ENCODE results near the gene DPP10. TPM values are rescaled to one million over a fixed set of nuclear protein-coding genes. Genes with fewer than 3 reads are reported as not detected.

DPP10 gene
- total and polyA plus RNA-seq, 8 donors, result 0.68 to 8.2 (median 4.7) TPM

DNA sequence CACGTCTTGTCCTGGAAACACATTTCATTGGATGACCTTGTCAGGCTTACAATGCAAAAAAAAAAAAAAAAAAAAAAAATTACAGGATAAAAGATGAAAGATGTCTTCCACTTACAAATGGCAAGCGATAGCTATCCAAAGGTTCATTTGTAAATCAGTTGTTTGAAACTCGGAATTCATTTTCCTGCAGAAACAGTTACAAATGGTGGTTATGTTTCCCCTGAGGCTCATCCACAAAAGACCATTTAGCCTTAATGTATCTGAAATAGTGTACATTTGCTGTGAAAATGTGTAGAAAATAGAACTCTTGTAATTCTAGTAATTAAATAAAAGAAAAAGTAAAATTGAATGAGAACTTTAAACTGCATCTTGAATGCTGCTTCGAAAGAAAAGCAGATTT lies 25.9 kb downstream of the DPP10 start:
- DNase-seq, result no peak
- Histone ChIP-seq H3K27me3 (no peaks in the 10 kb centered on the region), H3K9me3 (no peaks in the 10 kb centered on the region), H3K27ac (no peak overlapping the region), H3K4me1 (no peaks in the 10 kb centered on the region), H3K4me3 (no peak overlapping the region), H3K36me3 (no peaks in the 10 kb centered on the region)
- ATAC-seq, result no peak
- intact Hi-C loops (cut with DNase I), result no loop called here
- TF ChIP-seq, protein P1, sequence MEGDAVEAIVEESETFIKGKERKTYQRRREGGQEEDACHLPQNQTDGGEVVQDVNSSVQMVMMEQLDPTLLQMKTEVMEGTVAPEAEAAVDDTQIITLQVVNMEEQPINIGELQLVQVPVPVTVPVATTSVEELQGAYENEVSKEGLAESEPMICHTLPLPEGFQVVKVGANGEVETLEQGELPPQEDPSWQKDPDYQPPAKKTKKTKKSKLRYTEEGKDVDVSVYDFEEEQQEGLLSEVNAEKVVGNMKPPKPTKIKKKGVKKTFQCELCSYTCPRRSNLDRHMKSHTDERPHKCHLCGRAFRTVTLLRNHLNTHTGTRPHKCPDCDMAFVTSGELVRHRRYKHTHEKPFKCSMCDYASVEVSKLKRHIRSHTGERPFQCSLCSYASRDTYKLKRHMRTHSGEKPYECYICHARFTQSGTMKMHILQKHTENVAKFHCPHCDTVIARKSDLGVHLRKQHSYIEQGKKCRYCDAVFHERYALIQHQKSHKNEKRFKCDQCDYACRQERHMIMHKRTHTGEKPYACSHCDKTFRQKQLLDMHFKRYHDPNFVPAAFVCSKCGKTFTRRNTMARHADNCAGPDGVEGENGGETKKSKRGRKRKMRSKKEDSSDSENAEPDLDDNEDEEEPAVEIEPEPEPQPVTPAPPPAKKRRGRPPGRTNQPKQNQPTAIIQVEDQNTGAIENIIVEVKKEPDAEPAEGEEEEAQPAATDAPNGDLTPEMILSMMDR (IDR thresholded peaks at IDR 0.05), result no peak

DNA sequence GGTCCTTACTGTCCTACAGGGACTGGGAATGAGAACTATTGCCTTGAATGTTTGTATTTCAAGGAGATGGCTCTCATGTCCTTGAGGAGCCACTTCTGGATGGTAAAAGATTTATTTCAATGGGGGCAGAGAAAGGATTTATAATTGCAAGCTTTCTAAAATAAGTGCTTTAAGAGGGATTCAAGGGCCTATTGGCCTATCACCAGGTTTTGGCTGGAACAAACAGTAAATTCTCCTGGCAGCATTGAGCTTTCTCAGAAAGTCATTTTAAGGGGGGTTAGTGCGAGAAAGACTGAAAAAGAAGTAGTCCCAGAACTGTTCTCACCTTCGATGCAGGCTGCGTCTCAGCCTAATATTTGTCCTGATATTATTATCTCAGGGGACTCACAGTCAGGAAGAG lies 29.8 kb downstream of the DPP10 start:
- Histone ChIP-seq H3K27me3 (no peaks in the 10 kb centered on the region), H3K9me3 (no peaks in the 10 kb centered on the region), H3K4me1 (no peaks in the 10 kb centered on the region), H3K27ac (no peak overlapping the region), H3K4me3 (no peak overlapping the region), H3K36me3 (no peaks in the 10 kb centered on the region)
- DNase-seq, result peak in 1 of 4 donors; percentile 22
- intact Hi-C loops (cut with DNase I), result no loop called here
- peak; percentile 74 for ATAC-seq
- TF ChIP-seq, protein P1 (IDR thresholded peaks at IDR 0.05), result no peak

DNA sequence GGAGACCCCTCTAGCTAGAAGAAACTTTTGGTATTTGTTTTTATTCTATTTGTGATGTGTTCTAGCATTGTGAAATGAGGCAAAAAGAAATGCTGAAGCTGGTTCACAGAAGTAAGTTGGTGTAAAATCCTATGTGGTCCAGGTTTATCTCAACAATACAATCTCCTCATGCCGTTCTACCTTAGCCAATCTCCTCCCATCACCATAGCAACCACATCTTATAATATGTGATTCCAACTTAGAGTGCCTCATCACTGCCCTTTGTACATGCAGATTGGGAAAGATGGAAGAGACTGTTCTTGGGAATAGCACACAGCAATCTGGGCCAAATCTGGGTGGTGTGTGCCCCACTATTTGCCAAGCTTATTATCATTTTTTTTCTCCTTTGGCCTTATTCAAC lies 30.3 kb downstream of the DPP10 start:
- no peak for DNase-seq
- no peaks in the 10 kb centered on the region for H3K4me1 ChIP-seq
- no peaks in the 10 kb centered on the region for H3K27me3 ChIP-seq
- intact Hi-C loops (cut with DNase I), result no loop called here
- H3K9me3 ChIP-seq, result no peaks in the 10 kb centered on the region
- no peak overlapping the region for H3K4me3 ChIP-seq
- H3K27ac ChIP-seq, result no peak overlapping the region
- no peak for ATAC-seq
- no peaks in the 10 kb centered on the region for H3K36me3 ChIP-seq
- TF ChIP-seq, protein P1 (IDR thresholded peaks at IDR 0.05), result no peak

DNA sequence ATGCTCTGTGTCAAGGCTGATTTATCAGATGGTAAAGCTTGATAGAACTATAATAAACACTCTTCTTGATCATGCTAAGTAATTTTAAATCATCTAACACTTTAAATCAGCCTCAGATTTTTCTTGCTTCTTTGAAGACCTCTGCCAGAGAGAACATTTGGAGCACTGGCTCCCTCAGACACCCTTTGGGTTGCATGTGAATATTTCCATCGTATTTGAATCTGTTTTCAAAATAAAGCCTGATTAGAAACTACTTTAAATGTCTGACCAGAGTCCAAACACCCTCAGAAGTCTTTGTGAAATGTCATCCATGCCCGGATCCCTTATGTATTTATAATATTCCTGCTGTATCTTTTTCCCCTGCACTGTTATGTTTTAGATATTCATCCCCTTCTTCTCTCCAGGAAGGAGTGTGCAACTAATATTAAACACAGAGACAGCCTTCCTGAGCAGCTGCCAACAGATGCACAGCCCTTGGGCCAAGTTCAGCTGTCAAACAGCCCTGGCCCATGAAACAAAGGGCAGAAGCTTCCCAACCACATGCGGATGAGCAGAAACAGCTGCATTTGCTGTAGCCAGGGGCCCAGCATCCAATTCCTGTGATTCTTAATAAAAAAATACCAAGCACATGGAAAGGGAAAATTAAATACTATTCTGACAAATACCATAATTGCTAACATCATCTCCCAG lies 46.5 kb downstream of the DPP10 start:
- Histone ChIP-seq H3K27me3 (no peaks in the 10 kb centered on the region), H3K36me3 (no peaks in the 10 kb centered on the region), H3K4me1 (no peaks in the 10 kb centered on the region), H3K27ac (no peak overlapping the region), H3K4me3 (no peak overlapping the region), H3K9me3 (no peaks in the 10 kb centered on the region)
- intact Hi-C loops (cut with DNase I), result no loop called here
- ATAC-seq (peak; percentile 76), DNase-seq (peak in 3 of 4 donors; percentile 37 to 90 (median 83))
- TF ChIP-seq, protein P1 (IDR thresholded peaks at IDR 0.05), result no peak

DNA sequence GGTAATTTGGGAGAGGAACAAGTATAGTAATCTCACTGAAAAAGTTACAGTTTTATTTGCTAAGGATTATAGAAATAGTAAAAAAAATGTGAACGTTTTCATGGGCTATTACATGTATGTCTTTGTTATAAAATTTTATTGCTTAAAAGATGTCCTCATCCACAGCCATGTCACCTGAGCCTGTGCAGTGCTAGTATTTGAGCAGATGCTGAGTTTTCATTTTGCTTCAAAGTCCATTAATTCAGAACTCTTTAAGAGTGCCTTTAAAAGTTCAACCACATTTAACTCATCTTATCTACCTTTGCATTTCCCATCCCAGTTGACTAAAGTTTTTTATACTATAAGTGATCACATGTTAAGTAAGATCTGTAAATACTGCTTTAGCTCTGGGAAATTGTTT lies 52.6 kb downstream of the DPP10 start:
- no peaks in the 10 kb centered on the region for H3K4me1 ChIP-seq
- no peak overlapping the region for H3K27ac ChIP-seq
- intact Hi-C loops (cut with DNase I), result no loop called here
- DNase-seq (no peak), ATAC-seq (no peak)
- H3K27me3 ChIP-seq, result no peaks in the 10 kb centered on the region
- H3K9me3 ChIP-seq, result no peaks in the 10 kb centered on the region
- TF ChIP-seq, protein P1 (IDR thresholded peaks at IDR 0.05), result no peak
- no peak overlapping the region for H3K4me3 ChIP-seq
- no peaks in the 10 kb centered on the region for H3K36me3 ChIP-seq

Data from left lung (tissue), 10 donors.